GM23338 (cell line): ENCODE results near the gene MKI67.

Experiments used
- EZH2 ChIP-seq: fragments of 200-600 bp; sonication (generic); IDR thresholded peaks from one replicate; pipeline ENCODE4 v1.8.0; 2017; ENCODE audit warnings: antibody characterized with exemption, mild to moderate bottlenecking, low read depth; ENCODE audit not compliant: unreplicated experiment
- TF ChIP-seq, protein P1 (sequence below), 2 experiments: fragments of 200-600 bp in 1 of 2; sonication (generic) in 1 of 2; conservative IDR thresholded peaks; 2 replicates each; pipeline versions ENCODE4 v1.5.1 to v1.6.1; 2016 to 2017; ENCODE audit warnings: antibody characterized with exemption in 2 of 2, low read depth in 2 of 2, mild to moderate bottlenecking in 2 of 2, moderate library complexity in 1 of 2

- no peak for TF ChIP-seq EZH2
- TF ChIP-seq, protein P1, sequence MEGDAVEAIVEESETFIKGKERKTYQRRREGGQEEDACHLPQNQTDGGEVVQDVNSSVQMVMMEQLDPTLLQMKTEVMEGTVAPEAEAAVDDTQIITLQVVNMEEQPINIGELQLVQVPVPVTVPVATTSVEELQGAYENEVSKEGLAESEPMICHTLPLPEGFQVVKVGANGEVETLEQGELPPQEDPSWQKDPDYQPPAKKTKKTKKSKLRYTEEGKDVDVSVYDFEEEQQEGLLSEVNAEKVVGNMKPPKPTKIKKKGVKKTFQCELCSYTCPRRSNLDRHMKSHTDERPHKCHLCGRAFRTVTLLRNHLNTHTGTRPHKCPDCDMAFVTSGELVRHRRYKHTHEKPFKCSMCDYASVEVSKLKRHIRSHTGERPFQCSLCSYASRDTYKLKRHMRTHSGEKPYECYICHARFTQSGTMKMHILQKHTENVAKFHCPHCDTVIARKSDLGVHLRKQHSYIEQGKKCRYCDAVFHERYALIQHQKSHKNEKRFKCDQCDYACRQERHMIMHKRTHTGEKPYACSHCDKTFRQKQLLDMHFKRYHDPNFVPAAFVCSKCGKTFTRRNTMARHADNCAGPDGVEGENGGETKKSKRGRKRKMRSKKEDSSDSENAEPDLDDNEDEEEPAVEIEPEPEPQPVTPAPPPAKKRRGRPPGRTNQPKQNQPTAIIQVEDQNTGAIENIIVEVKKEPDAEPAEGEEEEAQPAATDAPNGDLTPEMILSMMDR (conservative IDR thresholded peaks at IDR 0.05; ENCODE audit: low read depth in 2 of 2) = no peak
Measured at GRCh38 chr10:128128582-128128981, 2.4 kb upstream of the MKI67 start.
